A549 (cell line): Measurements from ENCODE around the gene KCNF1. TPM values are rescaled to one million over a fixed set of nuclear protein-coding genes. Genes with fewer than 3 reads are reported as not detected.

ENCODE experiments used
- ATAC-seq, 2 experiments: fragments of 200-7000 bp in 1 of 2; fragments of >200 bp in 1 of 2; cut with Nextera tagmentation in 1 of 2; cut with Tn5 transposase in 1 of 2; 3 replicates each; pipeline versions ENCODE4 v1.8.0 to v1.9.1; 2018 to 2020; ENCODE audit warnings: mild to moderate bottlenecking in 1 of 2, moderate library complexity in 1 of 2
- CTCF ChIA-PET: fragments of 300-600 bp; sonication (Branson Sonifier 250); formaldehyde crosslinking; extraction: SDS; loops from one replicate; lab custom pipeline; 2021; ENCODE audit warnings: antibody characterized with exemption, inconsistent platforms; lab: Yijun Ruan, JAX
- POLR2A ChIA-PET: fragments of 350-600 bp; formaldehyde crosslinking; extraction: SDS; loops from one replicate; lab custom pipeline; 2021; ENCODE audit warnings: antibody characterized with exemption, inconsistent platforms; lab: Yijun Ruan, JAX
- DNase-seq, 2 experiments: peaks; one replicate each; pipeline versions ENCODE4 v3.0.0 to v3.0.0-alpha.2; 2011 to 2016; ENCODE audit warnings: low read depth in 1 of 2, low spot score in 1 of 2
- FAIRE-seq: peaks from 2 replicates; lab custom pipeline; 2011; peaks lifted over from hg19 to GRCh38; lab: Jason Lieb, UNC
- H3K27ac ChIP-seq, 2 experiments: fragments of >200 bp; sonication (Bioruptor Twin); formaldehyde crosslinking; 3 replicates each; pipeline ENCODE4 v1.5.1; 2016 to 2017
- H3K4me1 ChIP-seq: fragments of >200 bp; sonication (Bioruptor Twin); formaldehyde crosslinking; 3 replicates; pipeline ENCODE4 v1.6.1; 2016
- H3K4me2 ChIP-seq: fragments of >200 bp; sonication (Bioruptor Twin); formaldehyde crosslinking; 3 replicates; pipeline ENCODE4 v1.6.1; 2016
- H3K4me3 ChIP-seq: fragments of >200 bp; sonication (Bioruptor Twin); formaldehyde crosslinking; 3 replicates; pipeline ENCODE4 v1.5.1; 2016
- H3K9me3 ChIP-seq: fragments of >200 bp; sonication (Bioruptor Twin); formaldehyde crosslinking; 3 replicates; pipeline ENCODE4 v1.6.1; 2016
- BHLHE40 ChIP-seq: IDR thresholded peaks from 2 replicates; pipeline ENCODE4 v1.6.1; 2012; ENCODE audit warnings: low read depth, low read length, inconsistent platforms
- CEBPB ChIP-seq, 2 experiments: fragments of >200 bp in 1 of 2; sonication (Bioruptor Twin) in 1 of 2; formaldehyde crosslinking in 1 of 2; IDR thresholded peaks; 2 replicates each; pipeline ENCODE4 v1.6.1; 2012 to 2016
- FOSB ChIP-seq: fragments of 250-450 bp; sonication (Bioruptor Pico); IDR thresholded peaks from 2 replicates; pipeline ENCODE4 v1.5.0; 2020; ENCODE audit warnings: mild to moderate bottlenecking, moderate library complexity
- HES2 ChIP-seq: fragments of >200 bp; sonication (Bioruptor Twin); formaldehyde crosslinking; IDR thresholded peaks from 2 replicates; pipeline ENCODE4 v1.6.1; 2016
- HMGXB4 ChIP-seq: fragments of 250-450 bp; sonication (Bioruptor Pico); IDR thresholded peaks from 2 replicates; pipeline ENCODE4 v1.5.0; 2021; ENCODE audit warnings: mild to moderate bottlenecking, moderate library complexity, borderline replicate concordance
- HOXB13 ChIP-seq: fragments of 250-450 bp; sonication (Bioruptor Pico); IDR thresholded peaks from 2 replicates; pipeline ENCODE4 v1.5.0; 2020; ENCODE audit warnings: low read depth, mild to moderate bottlenecking, moderate library complexity
- JUN ChIP-seq, 2 experiments: fragments of >200 bp; sonication (Bioruptor Twin); formaldehyde crosslinking; IDR thresholded peaks; 2 replicates in 1 of 2; 3 replicates in 1 of 2; pipeline ENCODE4 v1.6.1; 2016 to 2017
- MAX ChIP-seq: IDR thresholded peaks from 2 replicates; pipeline ENCODE4 v1.6.1; 2012
- MYC ChIP-seq: IDR thresholded peaks from 2 replicates; pipeline ENCODE4 v1.6.1; 2012; ENCODE audit warnings: mild to moderate bottlenecking, inconsistent platforms, low read length, improper control_type of control experiment, borderline replicate concordance
- NFE2L2 ChIP-seq: fragments of 150-350 bp; conservative IDR thresholded peaks from 2 replicates; pipeline ENCODE4 v1.6.1; 2014; ENCODE audit warnings: low read length
- NR3C1 ChIP-seq: fragments of >200 bp; sonication (Bioruptor Twin); formaldehyde crosslinking; IDR thresholded peaks from 3 replicates; pipeline ENCODE4 v1.6.1; 2017
- PBX3 ChIP-seq: IDR thresholded peaks from 2 replicates; pipeline ENCODE4 v1.6.1; 2012
- RAD21 ChIP-seq, 2 experiments: fragments of >200 bp in 1 of 2; sonication (Bioruptor Twin) in 1 of 2; formaldehyde crosslinking in 1 of 2; IDR thresholded peaks in 1 of 2; conservative IDR thresholded peaks in 1 of 2; 2 replicates in 1 of 2; 3 replicates in 1 of 2; pipeline ENCODE4 v1.6.1; 2012 to 2018; ENCODE audit warnings: inconsistent platforms in 1 of 2
- RARB ChIP-seq: fragments of 250-450 bp; sonication (Bioruptor Pico); IDR thresholded peaks from 2 replicates; pipeline ENCODE4 v1.8.0; 2021; ENCODE audit warnings: mild to moderate bottlenecking, moderate library complexity
- REST ChIP-seq: fragments of 200-600 bp; sonication (generic); IDR thresholded peaks from 2 replicates; pipeline ENCODE4 v1.6.1; 2016; ENCODE audit warnings: antibody characterized with exemption, mild to moderate bottlenecking, moderate library complexity
- RFX5 ChIP-seq: fragments of 450-650 bp; IDR thresholded peaks from 2 replicates; pipeline ENCODE4 v1.7.1; 2014; ENCODE audit warnings: antibody characterized with exemption, mild to moderate bottlenecking, moderate library complexity
- TFCP2L1 ChIP-seq: fragments of 250-450 bp; sonication (Bioruptor Pico); IDR thresholded peaks from 2 replicates; pipeline ENCODE4 v1.5.0; 2021; ENCODE audit warnings: mild to moderate bottlenecking
- TP53 ChIP-seq: fragments of 250-450 bp; sonication (Bioruptor Pico); IDR thresholded peaks from 2 replicates; pipeline ENCODE4 v1.5.0; 2021; ENCODE audit warnings: mild to moderate bottlenecking, moderate library complexity
- USF2 ChIP-seq: fragments of 450-650 bp; IDR thresholded peaks from 2 replicates; pipeline ENCODE4 v1.6.1; 2014; ENCODE audit warnings: antibody characterized with exemption
- ZC3H11A ChIP-seq: fragments of 450-650 bp; IDR thresholded peaks from 2 replicates; pipeline ENCODE4 v1.6.1; 2014; ENCODE audit warnings: antibody characterized with exemption, mild to moderate bottlenecking
- ZNF302 ChIP-seq: fragments of 250-450 bp; sonication (Bioruptor Pico); IDR thresholded peaks from 2 replicates; pipeline ENCODE4 v1.9.0; 2021; ENCODE audit warnings: inconsistent platforms, mild to moderate bottlenecking, moderate library complexity
- ZSCAN20 ChIP-seq: fragments of 250-450 bp; sonication (Bioruptor Pico); IDR thresholded peaks from 2 replicates; pipeline ENCODE4 v1.8.0; 2022; ENCODE audit warnings: mild to moderate bottlenecking, moderate library complexity
- WGBS: methylation state at CpG from one replicate; pipeline ENCODE4 v1.1.6; 2017; ENCODE audit errors: missing lambda C conversion rate; 5-methylcytosine and 5-hydroxymethylcytosine counted together
- polyA plus RNA-seq, 4 experiments: library from polyadenylated mRNA; depleted of rRNA in 3 of 4; stranded (reverse); fragments of >200 nt; fragmentation: RNase III in 1 of 4; extraction: RNeasy Plus Mini Kit Qiagen cat#74134 plus additional on column Dnase treatment in 1 of 4; gene quantifications; 2 replicates in 3 of 4; 3 replicates in 1 of 4; pipeline ENCODE4 v1.2.3, GENCODE V29; 2011 to 2017

KCNF1 gene
- polyA plus RNA-seq, 2 of the 4 experiments (the other 2 are of a cell fraction), result 3.7 to 4.4 TPM

- DNase-seq (no peak), ATAC-seq (0 out of 6 replicates have a peak, but pooled peaks of 1 of the 2 experiments have one; percentile 17), FAIRE-seq (no peak)
- no peak overlapping the region for H3K4me2 ChIP-seq
- H3K4me3 ChIP-seq, result no peak overlapping the region
- ChIA-PET POLR2A (no interaction called here), CTCF (interaction anchor here (0.9 to 1.9 kb wide), 3 partner anchors 34 to 169 kb away, joined by 3 to 5 read pairs (median 3); no protein-coding TSS in a partner anchor)
- no peaks in the 10 kb centered on the region for H3K4me1 ChIP-seq
- TF ChIP-seq RFX5 (no peak), ZC3H11A (no peak), HMGXB4 (CRISPR knock-in tag) (no peak), PBX3 (no peak), ZNF302 (CRISPR knock-in tag) (no peak), NR3C1 (no peak), TP53 (CRISPR knock-in tag) (no peak), REST (no peak), RARB (CRISPR knock-in tag) (no peak), FOSB (no peak), MAX (no peak)
- H3K9me3 ChIP-seq, result peaks cover 10% of the 10 kb centered on the region; the same call in 2 of the 3 replicates
- no peak overlapping the region for H3K27ac ChIP-seq
- WGBS, result 72% methylated on average over 12 of the region's 12 CpGs
Observed at GRCh38 chr2:10954856-10955818, 43.4 kb downstream of the KCNF1 start.

- H3K4me1 ChIP-seq, result no peaks in the 10 kb centered on the region
- DNase-seq (no peak), FAIRE-seq (no peak), ATAC-seq (no peak)
- no peak overlapping the region for H3K4me2 ChIP-seq
- ChIA-PET POLR2A (no interaction called here), CTCF (interaction anchor here (0.5 to 1.9 kb wide), 3 partner anchors 35 to 168 kb away, joined by 3 to 5 read pairs (median 3); no protein-coding TSS in a partner anchor)
- H3K27ac ChIP-seq, result no peak overlapping the region
- H3K4me3 ChIP-seq, result no peak overlapping the region
- H3K9me3 ChIP-seq, result peaks cover 10% of the 10 kb centered on the region; the same call in 2 of the 3 replicates
- 91% methylated on average over 16 of the region's 16 CpGs for WGBS
- TF ChIP-seq HOXB13 (CRISPR knock-in tag) (no peak), TFCP2L1 (CRISPR knock-in tag) (no peak), ZSCAN20 (no peak), CEBPB (IDR thresholded peaks at IDR 0.05) (no peak), BHLHE40 (no peak), MYC (no peak), HES2 (no peak), USF2 (no peak), RAD21 (conservative IDR thresholded peaks at IDR 0.05 in 1 of 2, IDR thresholded peaks at IDR 0.05 in 1 of 2) (no peak), NFE2L2 (no peak), JUN (IDR thresholded peaks at IDR 0.05) (no peak)
Observed at GRCh38 chr2:10956006-10956790, 44.5 kb downstream of the KCNF1 start.
